HG02610 (cell line): ENCODE measurements around the gene USP5.

Experiments used
- ATAC-seq: cut with Tn5 transposase; IDR thresholded peaks from one replicate; pipeline ENCODE4 v1.9.1; 2021; ENCODE audit warnings: mild to moderate bottlenecking, moderate library complexity; ENCODE audit not compliant: unreplicated experiment

The USP5 gene, protein sequence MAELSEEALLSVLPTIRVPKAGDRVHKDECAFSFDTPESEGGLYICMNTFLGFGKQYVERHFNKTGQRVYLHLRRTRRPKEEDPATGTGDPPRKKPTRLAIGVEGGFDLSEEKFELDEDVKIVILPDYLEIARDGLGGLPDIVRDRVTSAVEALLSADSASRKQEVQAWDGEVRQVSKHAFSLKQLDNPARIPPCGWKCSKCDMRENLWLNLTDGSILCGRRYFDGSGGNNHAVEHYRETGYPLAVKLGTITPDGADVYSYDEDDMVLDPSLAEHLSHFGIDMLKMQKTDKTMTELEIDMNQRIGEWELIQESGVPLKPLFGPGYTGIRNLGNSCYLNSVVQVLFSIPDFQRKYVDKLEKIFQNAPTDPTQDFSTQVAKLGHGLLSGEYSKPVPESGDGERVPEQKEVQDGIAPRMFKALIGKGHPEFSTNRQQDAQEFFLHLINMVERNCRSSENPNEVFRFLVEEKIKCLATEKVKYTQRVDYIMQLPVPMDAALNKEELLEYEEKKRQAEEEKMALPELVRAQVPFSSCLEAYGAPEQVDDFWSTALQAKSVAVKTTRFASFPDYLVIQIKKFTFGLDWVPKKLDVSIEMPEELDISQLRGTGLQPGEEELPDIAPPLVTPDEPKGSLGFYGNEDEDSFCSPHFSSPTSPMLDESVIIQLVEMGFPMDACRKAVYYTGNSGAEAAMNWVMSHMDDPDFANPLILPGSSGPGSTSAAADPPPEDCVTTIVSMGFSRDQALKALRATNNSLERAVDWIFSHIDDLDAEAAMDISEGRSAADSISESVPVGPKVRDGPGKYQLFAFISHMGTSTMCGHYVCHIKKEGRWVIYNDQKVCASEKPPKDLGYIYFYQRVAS

DNA sequence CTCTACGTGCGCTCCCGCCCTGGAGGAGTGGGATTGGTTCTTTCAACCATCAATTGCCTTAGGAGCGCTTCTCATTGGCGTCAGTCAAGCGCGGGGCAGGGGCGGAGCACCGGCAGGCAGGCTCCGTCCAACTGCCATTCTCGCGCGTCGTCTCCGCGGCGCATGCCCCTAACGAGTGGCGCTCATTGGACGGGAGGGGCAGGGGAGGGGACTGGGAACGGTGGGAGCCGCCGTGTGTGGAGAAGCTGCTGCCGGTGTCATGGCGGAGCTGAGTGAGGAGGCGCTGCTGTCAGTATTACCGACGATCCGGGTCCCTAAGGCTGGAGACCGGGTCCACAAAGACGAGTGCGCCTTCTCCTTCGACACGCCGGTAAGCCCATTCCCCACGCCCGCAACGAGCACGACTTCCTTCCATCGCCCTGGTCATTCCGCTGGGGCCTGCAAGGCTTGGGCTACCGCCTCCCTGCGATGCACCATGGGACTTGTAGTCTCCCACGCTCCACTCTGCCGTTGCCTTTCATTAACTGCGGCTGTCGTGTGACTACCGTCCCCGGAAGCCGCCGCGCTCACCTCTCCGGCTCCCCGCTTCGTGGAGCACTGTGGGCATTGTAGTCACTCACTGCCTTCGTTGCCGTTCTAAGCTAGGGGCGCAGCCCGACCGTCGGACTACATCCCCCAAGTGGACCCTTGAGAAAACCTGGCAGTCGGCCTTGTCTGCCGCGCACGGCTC is at the start of gene USP5:
Gene USP5 (plus strand): TSS at position 230 of the 730 bp plus-strand sequence. CDS start 30 bp downstream, at position 260.
- peak; percentile 66 for ATAC-seq

DNA sequence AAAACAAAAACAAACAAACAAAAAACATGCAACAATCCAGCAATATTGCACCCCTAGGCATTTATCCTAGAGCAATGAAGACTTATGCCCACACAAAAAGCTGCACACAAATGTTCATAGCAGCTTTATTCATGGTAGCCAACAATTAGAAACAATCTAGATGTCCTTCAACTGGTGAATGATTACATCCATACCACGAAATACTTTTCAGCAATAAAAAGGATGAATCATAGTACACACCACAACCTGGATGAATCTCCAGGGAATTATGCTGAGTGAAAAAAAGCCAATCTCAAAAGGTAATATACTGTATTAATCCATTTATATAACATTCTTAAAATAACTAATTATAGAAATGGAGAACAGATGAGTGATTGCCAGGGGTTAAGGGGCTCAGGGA is 44.8 kb upstream of the USP5 start:
- ATAC-seq = no peak

DNA sequence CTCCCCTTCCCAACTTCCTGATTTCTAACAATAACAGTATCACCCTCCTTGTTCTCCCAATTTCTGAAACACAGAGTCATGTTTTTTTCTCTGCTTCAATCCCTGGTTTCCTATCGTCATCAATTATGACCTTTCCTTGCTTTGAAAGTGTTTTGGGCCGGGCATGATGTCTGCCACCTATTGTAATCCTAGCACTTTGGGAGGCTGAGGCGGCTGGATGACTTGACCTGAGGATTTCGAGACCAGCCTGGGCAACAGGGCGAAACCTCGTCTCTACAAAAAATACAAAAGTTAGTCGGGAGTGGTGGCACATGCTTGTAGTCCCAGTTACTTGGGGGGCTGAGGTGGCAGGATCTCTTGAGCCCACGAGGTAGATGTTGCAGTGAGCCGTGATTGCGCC is 42.9 kb upstream of the USP5 start:
- ATAC-seq = no peak

DNA sequence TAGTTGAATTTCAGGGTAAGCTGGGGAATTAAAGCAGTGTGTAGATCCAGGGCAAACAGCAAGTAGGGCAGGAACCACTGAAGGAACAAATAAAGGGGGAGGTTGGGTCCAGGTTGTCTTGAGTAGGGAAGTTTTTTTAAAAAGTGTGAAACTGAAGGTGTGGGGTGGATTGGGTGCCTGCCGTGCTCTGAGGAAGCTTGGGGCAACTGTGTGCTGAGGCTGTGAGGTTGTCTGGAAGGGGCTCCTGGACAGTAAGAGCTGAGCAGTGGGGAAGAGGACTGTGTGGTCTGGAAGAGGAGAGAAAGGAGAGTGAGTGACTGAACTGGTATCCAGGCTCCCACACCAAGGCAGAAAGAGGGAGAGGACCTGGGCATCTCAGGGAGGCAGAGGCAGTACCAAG is 41.2 kb upstream of the USP5 start:
- no peak for ATAC-seq

DNA sequence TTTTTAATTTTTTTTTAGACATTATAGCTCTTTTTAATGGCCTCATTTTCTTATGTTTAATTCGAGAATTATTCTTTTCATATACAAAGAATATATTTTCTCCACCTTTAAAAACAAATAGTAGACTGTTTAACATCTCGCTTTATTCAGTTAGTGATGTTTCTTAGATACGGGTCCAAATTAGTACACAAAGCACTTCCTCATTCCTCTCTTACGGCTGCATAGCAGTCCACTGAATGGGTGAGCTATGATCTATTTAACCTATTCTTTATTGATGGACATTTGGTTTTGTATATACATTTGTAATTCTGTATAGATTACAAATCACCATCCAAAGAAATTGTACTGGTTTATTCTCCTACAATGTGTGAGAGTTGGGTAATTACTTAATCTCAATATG is 38.6 kb upstream of the USP5 start:
- no peak for ATAC-seq

DNA sequence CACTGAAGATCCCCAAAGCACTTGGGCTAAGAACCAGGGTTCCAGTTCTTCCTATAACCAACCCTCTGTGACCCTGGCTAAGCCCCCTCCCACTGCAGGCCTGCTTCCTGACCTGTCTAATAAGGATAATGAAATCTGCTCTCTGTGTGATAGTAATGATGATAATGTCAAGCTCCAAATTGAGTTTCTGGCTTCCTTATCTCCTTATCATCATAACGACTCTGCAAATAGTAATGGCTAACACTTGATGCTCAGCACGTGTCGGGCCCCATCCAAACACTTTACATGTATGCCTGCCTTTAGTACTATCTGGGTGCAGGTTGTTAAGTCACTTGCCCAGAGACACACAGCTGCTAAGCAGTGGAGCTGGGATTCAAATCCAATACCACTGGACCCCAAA is 35.4 kb upstream of the USP5 start:
- no peak for ATAC-seq

DNA sequence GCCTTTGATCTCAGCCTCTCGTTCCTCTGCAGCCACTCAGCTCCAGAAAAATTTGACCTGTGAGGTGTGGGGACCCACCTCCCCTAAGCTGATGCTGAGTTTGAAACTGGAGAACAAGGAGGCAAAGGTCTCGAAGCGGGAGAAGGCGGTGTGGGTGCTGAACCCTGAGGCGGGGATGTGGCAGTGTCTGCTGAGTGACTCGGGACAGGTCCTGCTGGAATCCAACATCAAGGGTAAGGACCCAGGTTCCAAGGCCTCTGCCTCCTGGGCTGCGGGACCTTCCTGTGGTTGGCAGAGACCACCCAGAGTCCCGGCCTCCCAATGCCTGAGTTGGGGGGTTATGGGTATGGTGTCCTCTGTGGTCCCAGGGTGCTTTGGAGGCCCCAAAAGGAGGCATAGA is 34.9 kb upstream of the USP5 start:
- ATAC-seq = no peak

DNA sequence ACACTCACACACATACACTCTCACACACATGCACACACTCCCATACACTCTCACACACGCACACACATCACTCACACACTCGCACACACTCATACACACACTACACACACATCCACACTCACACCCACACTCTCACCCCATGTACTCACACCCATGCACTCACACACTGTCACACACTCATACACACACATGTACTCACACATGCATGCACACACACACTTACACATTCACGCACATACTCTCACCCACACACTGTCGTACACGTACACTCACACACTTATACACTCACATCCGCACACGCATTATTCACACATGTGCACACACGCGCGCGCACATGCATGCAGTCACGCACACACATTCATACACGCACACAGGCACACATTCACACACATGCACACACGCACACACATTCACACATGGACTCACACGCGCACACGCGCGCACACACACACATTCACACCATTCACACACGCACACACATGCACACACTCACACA is 34.2 kb upstream of the USP5 start:
- no peak for ATAC-seq

DNA sequence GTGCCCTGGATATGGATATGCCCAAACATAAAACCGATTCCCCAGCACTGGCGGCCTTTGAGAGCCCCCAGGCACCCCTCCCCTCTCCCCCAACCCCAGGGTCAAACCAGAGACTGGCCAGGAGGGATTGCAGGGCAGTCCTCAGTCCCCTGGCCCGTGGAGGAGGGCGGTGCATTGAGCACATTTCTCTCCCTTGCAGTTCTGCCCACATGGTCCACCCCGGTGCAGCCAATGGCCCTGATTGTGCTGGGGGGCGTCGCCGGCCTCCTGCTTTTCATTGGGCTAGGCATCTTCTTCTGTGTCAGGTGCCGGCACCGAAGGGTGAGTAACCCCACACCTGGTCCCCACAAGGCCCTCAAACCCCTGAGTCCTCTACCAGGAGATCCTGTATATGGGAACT is 33.7 kb upstream of the USP5 start:
- no peak for ATAC-seq

DNA sequence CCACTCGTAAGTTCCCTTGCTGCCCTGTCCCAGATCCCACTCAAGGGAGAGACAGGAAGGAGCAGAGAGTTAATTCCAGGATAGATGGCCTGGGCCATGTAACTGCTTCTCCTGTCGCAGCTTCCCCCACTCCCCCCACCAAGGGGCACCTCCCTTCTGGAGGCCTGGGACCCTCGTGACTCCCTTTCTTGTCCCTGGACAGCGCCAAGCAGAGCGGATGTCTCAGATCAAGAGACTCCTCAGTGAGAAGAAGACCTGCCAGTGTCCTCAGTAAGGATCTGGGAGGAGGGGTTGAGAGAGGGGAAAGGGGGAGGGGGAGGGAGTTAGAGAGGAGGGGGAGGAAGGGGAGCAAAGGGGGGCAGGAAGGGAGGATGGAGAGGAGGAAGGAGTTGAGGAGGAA is 33.3 kb upstream of the USP5 start:
- ATAC-seq = no peak

DNA sequence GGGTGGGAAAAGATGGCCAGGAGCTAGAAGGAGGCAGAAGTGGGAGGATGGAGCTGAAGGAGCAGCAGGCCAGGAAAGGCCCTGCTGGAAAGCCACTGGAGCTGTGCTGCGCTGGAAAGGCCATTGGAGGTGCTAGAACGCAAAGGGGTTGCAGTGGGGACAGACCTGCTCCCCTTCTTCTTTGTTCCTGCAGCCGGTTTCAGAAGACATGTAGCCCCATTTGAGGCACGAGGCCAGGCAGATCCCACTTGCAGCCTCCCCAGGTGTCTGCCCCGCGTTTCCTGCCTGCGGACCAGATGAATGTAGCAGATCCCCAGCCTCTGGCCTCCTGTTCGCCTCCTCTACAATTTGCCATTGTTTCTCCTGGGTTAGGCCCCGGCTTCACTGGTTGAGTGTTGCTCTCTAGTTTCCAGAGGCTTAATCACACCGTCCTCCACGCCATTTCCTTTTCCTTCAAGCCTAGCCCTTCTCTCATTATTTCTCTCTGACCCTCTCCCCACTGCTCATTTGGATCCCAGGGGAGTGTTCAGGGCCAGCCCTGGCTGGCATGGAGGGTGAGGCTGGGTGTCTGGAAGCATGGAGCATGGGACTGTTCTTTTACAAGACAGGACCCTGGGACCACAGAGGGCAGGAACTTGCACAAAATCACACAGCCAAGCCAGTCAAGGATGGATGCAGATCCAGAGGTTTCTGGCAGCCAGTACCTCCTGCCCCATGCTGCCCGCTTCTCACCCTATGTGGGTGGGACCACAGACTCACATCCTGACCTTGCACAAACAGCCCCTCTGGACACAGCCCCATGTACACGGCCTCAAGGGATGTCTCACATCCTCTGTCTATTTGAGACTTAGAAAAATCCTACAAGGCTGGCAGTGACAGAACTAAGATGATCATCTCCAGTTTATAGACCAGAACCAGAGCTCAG is 32.6 kb upstream of the USP5 start:
- ATAC-seq = no peak

DNA sequence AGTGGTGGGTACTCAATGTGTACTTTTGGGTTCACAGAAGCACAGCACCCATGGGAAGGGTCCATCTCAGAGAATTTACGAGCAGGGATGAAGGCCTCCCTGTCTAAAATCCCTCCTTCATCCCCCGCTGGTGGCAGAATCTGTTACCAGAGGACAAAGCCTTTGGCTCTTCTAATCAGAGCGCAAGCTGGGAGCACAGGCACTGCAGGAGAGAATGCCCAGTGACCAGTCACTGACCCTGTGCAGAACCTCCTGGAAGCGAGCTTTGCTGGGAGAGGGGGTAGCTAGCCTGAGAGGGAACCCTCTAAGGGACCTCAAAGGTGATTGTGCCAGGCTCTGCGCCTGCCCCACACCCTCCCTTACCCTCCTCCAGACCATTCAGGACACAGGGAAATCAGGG is 31.8 kb upstream of the USP5 start:
- no peak for ATAC-seq

DNA sequence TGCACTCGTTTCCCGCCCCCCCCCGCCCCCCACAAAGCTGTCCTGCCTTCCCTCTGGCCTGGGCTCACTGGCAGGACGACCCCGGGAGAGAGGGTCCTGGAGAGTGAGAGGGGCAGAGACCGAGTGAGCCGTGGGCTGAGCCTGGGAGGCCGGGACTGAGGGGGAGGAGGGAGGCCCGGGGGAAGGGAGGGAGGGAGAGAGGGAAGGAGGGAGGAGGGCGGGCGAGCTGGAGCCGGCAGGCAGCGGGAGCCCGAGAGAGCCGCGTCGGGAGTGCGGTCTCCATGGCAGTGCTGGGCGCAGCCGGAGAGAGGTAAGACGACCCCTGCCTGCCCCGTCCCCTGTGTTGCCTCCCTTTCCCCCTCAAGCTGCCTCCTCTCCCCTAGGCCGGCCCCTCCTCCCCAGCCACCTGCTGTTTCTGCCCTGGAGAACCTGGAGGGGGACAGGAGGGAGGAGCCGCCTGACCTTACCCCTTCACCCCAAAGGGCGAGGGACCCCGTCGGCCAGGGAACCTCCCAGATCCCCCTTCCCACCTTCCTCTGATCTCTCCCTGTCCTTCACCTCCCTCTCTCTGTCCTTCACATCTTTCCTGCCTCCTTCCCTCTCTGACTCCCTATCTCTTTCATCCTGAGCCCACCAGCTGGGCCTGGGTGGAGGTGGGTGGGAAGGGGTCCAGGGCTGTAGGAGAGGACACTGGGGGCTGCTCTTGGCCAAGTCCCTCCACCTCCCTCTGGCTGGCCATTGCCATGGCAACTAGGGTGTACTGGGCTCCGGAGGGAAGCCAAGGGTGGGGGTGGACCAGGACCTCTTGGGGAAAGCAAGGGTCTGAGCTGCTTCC is 30.1 kb upstream of the USP5 start, which contains the start of gene GPR162:
Gene GPR162 (plus strand): TSS at position 231 of the 835 bp plus-strand sequence. CDS start 2,078 bp downstream, outside the sequence.
- ATAC-seq = no peak

DNA sequence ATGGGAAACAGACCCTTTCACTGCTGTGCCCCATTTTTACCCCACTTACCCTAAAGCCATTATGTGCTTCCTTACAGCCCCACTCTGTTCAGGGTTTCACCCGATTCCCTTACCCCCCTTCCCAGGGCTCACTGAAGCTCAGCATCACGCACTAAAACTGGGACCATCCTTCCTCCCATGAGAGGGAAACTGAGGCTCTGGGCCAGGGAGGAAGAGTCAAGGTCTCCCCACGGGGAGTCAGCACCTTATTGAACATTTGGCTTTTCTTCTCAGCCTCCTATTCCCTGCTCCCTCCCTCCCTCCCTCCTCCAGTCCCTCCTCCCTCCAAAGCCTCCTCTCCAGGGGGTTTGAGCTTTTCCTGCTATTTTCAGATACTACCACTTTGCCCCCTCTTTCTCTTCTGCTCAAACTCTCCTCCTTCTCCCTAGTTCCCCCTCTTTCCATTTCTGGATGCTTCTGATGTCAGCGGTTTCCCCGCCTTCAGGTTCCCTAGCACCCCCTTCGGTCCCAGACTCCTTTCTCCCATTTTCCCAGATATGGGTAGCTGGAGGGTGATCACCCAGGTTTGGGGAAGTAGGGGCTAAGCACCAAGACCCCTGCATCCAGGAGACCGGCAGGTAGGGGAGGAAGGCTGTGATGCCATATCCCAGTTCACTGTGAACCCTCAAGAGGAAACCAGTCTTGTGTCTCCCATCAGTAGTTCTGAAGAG is 29.4 kb upstream of the USP5 start:
- no peak for ATAC-seq

DNA sequence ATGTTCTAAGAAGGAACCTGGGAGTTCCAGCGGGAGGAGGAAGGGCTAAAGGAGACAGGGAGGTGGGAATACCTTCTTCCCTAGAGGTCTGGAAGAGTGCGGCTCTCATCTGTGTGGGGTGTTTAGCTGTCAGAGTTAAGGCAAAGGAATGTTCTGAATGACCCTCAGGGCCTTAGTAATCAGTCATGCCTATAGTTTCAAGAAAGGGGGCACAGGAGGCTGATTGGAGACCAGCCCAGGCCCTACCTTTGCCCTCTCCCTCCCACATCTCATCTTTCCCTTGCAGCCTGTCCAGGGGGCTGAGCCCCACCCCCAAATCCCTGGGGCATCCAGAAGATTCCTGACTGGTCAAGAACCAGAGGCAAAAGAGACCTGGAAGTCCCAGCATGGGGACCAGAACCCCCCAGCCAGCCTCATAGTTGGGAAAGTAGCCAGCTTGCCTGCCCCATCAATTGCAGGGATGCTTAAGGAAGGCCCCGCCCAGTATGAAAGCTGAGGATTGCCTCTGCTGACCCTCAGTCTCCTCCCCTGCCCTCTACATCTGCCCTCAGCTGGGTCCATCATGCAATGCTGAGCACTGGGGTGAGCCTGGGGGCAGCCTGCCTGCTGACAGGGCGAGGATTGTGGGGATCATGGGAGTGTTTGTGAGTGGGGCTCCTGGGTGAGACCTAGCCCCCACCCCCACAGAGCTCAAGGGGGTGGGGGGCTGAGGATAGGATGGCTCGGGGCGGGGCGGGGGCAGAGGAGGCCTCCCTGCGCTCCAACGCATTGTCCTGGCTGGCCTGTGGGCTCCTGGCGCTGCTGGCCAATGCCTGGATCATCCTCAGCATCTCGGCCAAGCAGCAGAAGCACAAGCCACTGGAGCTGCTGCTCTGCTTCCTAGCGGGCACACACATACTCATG is 28.5 kb upstream of the USP5 start:
- ATAC-seq = no peak

DNA sequence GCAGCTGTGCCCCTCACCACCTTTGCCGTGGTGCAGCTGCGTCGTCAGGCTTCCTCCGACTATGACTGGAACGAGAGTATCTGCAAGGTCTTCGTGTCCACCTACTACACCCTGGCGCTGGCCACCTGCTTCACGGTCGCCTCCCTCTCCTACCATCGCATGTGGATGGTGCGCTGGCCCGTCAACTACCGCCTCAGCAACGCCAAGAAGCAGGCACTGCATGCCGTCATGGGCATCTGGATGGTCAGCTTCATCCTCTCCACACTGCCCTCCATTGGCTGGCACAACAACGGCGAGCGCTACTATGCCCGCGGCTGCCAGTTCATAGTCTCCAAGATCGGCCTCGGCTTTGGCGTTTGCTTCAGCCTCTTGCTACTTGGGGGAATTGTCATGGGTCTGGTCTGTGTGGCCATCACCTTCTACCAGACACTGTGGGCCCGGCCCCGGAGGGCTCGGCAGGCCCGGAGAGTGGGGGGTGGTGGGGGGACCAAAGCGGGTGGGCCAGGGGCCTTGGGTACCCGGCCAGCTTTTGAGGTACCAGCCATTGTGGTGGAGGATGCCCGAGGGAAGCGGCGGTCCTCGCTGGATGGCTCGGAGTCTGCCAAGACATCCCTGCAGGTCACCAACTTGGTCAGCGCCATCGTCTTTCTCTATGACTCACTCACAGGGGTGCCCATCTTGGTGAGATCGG is 27.7 kb upstream of the USP5 start:
- ATAC-seq = no peak

DNA sequence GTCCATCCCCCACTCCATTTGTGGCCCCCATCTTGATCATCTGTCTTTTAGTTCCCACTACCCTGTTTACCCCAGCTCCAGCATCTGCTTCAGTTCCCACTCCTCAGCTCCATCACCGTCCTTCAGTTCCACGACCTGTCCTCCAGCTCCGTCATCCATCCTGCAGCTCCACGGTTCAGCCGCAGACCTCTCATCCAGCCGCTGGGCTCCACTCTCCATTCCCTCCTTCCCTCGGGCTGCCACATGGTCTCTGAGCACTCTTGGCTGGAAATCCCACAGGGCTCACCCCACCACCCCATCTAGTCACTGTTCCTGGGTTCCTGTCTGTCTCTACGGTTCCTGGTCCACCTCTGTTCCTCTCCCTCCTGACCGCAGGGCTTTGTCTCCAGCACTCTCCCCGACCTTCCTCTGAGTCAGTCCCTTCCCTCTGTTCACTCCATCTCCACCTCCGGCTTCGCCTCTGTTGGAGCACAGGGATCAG is 27.0 kb upstream of the USP5 start:
- no peak for ATAC-seq
